ENCODE measurements around the gene PGAP2.

PGAP2 gene

DNA sequence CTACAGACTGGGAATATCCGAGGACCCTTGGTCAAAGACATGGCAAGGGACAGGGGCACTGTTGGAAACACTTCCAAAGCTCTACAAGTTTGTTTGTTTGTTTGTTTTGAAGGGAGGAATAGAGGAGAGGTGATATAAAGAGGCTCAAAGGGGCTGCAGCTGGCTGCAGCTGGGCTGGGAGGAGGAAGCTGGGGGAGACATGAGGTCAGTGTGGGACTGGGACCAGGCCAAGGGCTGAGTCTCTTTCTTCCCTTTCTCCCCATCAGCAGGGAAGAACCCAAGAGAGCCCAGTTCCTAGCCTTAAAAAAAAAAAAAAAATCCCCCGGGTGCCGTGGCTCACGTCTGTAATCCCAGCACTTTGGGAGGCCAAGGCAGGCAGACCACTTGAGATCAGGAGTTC is 27.4 kb downstream of the PGAP2 start:
- Histone ChIP-seq H2AFZ (ENCODE audit: low read depth, low read length, severe bottlenecking) (no peak overlapping the region), H3K36me3 (ENCODE audit: low read length) (no peaks in the 10 kb centered on the region), H4K20me1 (ENCODE audit: low read depth, low read length) (no peaks in the 10 kb centered on the region; the same call in 1 of the 2 replicates), H3K79me2 (ENCODE audit: insufficient read depth, low read length) (peaks cover 97% of the 10 kb centered on the region), H3K4me3 (ENCODE audit: insufficient read depth, low read length, poor library complexity, severe bottlenecking) (no peak overlapping the region), H3K27me3 (ENCODE audit: low read length) (no peaks in the 10 kb centered on the region), H3K4me2 (ENCODE audit: low read depth, low read length, poor library complexity, severe bottlenecking) (no peak overlapping the region), H3K9me3 (ENCODE audit: insufficient read depth, low read length) (no peaks in the 10 kb centered on the region), H3K9ac (ENCODE audit: low read length) (no peak overlapping the region), H3K9me2 (replicated peaks; ENCODE audit: insufficient read depth, low read length) (no peaks in the 10 kb centered on the region), H3F3A (ENCODE audit: insufficient read depth) (no peaks in the 10 kb centered on the region; the same call in 1 of the 2 replicates), H3K27ac (ENCODE audit: low read depth, low read length) (no peak overlapping the region)
- TF ChIP-seq EZH2phosphoT487 (conservative IDR thresholded peaks at IDR 0.05; ENCODE audit: low read length) = no peak
- TF ChIP-seq, protein P1, sequence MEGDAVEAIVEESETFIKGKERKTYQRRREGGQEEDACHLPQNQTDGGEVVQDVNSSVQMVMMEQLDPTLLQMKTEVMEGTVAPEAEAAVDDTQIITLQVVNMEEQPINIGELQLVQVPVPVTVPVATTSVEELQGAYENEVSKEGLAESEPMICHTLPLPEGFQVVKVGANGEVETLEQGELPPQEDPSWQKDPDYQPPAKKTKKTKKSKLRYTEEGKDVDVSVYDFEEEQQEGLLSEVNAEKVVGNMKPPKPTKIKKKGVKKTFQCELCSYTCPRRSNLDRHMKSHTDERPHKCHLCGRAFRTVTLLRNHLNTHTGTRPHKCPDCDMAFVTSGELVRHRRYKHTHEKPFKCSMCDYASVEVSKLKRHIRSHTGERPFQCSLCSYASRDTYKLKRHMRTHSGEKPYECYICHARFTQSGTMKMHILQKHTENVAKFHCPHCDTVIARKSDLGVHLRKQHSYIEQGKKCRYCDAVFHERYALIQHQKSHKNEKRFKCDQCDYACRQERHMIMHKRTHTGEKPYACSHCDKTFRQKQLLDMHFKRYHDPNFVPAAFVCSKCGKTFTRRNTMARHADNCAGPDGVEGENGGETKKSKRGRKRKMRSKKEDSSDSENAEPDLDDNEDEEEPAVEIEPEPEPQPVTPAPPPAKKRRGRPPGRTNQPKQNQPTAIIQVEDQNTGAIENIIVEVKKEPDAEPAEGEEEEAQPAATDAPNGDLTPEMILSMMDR (IDR thresholded peaks at IDR 0.05; ENCODE audit: insufficient read depth, low read length, poor library complexity, severe bottlenecking) = no peak

DNA sequence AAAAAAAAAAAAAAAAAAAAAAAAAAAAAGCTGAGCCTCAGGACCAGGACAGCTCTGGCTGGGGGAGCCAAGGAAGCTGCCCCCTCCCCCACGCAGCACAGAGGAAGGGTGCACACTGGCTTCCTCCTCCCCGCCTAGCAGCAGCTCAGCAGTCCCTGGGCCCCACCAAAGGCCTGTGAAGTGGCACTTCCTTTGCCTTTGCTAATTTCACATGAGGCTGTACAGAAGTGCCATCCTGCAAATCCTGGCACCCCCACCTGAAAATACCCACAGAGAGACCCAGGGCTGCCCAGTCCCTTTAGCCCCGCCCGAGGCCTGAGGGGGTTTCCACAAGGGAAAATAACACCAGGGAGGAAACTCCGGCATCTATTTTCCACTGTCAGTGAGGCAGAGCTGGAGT is 28.5 kb downstream of the PGAP2 start:
- Histone ChIP-seq H3K9me3 (ENCODE audit: insufficient read depth, low read length) (no peaks in the 10 kb centered on the region), H3F3A (ENCODE audit: insufficient read depth) (peaks cover 6% of the 10 kb centered on the region), H3K36me3 (ENCODE audit: low read length) (no peaks in the 10 kb centered on the region), H3K79me2 (ENCODE audit: insufficient read depth, low read length) (peaks cover 86% of the 10 kb centered on the region), H3K9me2 (replicated peaks; ENCODE audit: insufficient read depth, low read length) (no peaks in the 10 kb centered on the region), H3K27me3 (ENCODE audit: low read length) (no peaks in the 10 kb centered on the region), H3K4me3 (ENCODE audit: insufficient read depth, low read length, poor library complexity, severe bottlenecking) (no peak overlapping the region), H2AFZ (ENCODE audit: low read depth, low read length, severe bottlenecking) (no peak overlapping the region), H4K20me1 (ENCODE audit: low read depth, low read length) (no peaks in the 10 kb centered on the region; the same call in 1 of the 2 replicates), H3K27ac (ENCODE audit: low read depth, low read length) (no peak overlapping the region), H3K9ac (ENCODE audit: low read length) (0 out of 2 replicates have a peak overlapping the region, but pooled peaks have one; percentile 5), H3K4me2 (ENCODE audit: low read depth, low read length, poor library complexity, severe bottlenecking) (peak overlapping the region; percentile 82)
- no peak for TF ChIP-seq EZH2phosphoT487 (conservative IDR thresholded peaks at IDR 0.05; ENCODE audit: low read length)
- TF ChIP-seq, protein P1 (IDR thresholded peaks at IDR 0.05; ENCODE audit: insufficient read depth, low read length, poor library complexity, severe bottlenecking) = no peak

DNA sequence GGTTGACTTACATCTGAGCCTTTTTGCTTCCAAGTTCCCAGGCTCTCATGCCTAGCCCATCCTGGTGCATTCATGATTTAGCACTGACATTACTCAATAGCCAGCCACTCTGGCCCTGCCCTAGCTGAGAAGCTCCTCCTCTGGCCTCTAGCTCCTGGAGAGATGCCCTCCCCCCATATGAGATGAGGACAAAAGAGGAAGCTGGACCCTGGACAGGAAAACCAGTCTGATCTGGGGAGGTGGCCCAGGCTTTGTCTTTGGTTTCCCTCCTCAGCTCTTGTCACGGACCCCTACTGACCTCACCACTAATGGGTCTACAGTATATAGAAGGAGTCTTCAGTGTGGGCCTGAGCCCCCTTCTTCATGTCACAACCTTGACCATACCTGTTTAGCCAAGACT is 29.4 kb downstream of the PGAP2 start:
- peak overlapping the region; percentile 82 for H3K4me2 ChIP-seq (ENCODE audit: low read depth, low read length, poor library complexity, severe bottlenecking)
- H3K9me2 ChIP-seq (replicated peaks; ENCODE audit: insufficient read depth, low read length) = no peaks in the 10 kb centered on the region
- no peak for TF ChIP-seq EZH2phosphoT487 (conservative IDR thresholded peaks at IDR 0.05; ENCODE audit: low read length)
- TF ChIP-seq, protein P1 (IDR thresholded peaks at IDR 0.05; ENCODE audit: insufficient read depth, low read length, poor library complexity, severe bottlenecking) = no peak
- no peaks in the 10 kb centered on the region for H3K36me3 ChIP-seq (ENCODE audit: low read length)
- H4K20me1 ChIP-seq (ENCODE audit: low read depth, low read length) = no peaks in the 10 kb centered on the region; the same call in 1 of the 2 replicates
- H3K27ac ChIP-seq (ENCODE audit: low read depth, low read length) = no peak overlapping the region
- no peak overlapping the region for H3K4me3 ChIP-seq (ENCODE audit: insufficient read depth, low read length, poor library complexity, severe bottlenecking)
- H3K9me3 ChIP-seq (ENCODE audit: insufficient read depth, low read length) = no peaks in the 10 kb centered on the region
- no peaks in the 10 kb centered on the region for H3K27me3 ChIP-seq (ENCODE audit: low read length)
- no peak overlapping the region for H3K9ac ChIP-seq (ENCODE audit: low read length)
- H2AFZ ChIP-seq (ENCODE audit: low read depth, low read length, severe bottlenecking) = no peak overlapping the region
- H3F3A ChIP-seq (ENCODE audit: insufficient read depth) = peaks cover 10% of the 10 kb centered on the region
- peaks cover 77% of the 10 kb centered on the region for H3K79me2 ChIP-seq (ENCODE audit: insufficient read depth, low read length)
